HT1080 (cell line): Measurements from ENCODE around the gene RBCK1. TPM values are rescaled to one million over a fixed set of nuclear protein-coding genes. Genes with fewer than 3 reads are reported as not detected.

Experiments
- DNase-seq: peaks from one replicate; pipeline ENCODE4 v3.0.0-alpha.2; 2015; ENCODE audit warnings: low read depth
- total RNA-seq: library from RNA; depleted of rRNA; stranded (reverse); fragments of >200 nt; shearing (Covaris generic); gene quantifications from 2 replicates; pipeline ENCODE4 v1.2.3, GENCODE V29; 2014

Gene RBCK1
- total RNA-seq, 1 experiment from 2014 or later, result 122 TPM

DNA sequence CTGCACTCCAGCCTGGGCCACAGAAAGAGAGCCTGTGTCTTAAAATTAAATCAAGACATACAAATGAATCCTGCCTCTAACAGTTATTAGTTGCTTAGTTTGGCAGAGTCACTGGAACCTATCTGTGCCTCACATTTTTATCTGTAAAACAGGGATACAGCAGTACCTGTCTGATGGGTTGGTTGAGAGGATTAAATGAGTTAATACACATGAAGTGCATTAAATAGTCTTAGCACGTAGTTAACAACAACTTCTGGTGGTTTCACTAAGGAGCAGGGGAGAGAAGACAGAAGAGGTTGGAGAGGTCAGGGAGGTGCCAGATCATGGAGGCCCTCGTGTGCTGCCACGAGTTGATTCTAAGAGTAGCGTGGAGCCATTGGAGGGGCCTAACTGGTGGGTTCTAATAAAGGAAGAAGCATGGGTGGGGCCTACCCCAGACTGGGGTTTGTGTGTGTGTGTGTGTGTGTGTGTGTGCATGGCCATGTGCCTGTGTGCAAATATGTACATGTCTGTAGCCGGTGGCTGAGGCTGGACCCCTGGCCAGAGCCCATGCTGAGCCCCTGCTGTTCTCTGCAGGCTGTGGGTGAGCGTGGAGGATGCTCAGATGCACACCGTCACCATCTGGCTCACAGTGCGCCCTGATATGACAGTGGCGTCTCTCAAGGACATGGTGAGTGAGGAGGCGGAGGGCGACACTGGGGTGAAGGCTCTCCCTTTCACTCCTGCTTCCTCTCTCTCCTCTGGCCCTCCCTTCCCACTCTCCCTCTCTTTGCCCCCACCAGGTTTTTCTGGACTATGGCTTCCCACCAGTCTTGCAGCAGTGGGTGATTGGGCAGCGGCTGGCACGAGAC is 9.1 kb downstream of the RBCK1 start:
- DNase-seq, result no peak

DNA sequence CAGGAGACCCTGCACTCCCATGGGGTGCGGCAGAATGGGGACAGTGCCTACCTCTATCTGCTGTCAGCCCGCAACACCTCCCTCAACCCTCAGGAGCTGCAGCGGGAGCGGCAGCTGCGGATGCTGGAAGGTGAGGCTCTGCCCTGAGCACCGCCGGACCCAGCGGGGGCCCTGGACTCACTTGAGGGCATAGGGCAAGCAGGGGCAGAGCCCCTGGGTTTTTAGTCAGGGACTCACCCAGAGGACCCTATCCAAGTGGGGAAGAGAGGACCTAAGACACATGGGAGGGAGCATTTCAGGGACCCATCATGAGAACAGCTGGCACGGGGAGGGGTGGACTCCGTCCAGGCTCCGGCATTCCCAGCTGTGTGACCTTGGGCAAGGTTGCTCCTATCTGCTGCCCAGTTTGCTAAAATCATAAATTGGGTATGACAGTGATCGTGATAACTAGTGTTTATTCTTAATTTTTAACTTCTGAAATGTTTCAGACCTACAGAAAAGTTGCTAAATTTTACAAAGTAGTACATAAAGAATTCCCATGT is 9.8 kb downstream of the RBCK1 start:
- DNase-seq, result no peak

DNA sequence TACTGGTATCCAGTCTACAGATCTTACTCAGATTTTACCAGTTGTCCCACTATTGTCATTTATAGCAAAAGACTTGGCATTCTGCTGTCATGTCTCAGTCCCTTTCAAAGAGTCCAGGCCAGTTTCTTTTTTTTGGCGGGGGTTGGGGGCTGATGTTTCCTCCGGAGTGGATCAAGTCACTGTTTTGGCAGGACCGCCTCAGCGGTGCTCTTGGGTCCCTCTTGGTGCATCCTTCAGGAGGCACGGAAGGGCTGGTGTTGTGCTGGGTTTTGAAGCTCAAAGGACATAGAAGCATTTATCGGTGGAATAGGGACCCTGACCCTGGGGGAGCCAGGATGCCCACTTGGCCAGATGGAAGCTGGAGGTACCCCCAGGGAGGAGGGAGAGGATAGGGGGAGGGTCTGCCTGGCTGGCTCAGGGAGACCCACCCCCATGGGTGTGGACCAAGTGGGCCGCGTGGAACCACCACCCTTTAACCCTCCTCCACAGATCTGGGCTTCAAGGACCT is 10.8 kb downstream of the RBCK1 start:
- no peak for DNase-seq

DNA sequence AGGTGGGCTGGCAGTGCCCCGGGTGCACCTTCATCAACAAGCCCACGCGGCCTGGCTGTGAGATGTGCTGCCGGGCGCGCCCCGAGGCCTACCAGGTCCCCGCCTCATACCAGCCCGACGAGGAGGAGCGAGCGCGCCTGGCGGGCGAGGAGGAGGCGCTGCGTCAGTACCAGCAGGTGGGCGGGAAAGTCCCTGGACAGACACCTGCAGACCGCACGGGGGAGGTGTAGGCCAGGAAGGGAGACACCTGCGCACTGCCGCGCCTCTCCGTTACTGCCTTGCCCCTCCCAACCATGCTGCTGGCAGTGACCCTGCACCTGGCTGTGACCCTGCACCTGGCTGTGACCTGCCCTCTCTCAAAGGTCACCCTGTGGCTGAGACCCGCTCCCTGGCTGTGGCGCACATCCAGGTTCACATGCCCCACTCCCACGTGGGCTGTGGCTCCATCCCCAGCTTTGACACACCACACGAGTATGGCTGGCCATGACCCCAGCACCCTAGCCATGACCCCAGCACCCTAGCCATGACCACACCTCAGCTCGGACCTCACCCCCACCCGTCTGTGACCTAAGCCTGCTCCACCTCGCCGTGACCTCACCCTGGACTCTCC is 11.6 kb downstream of the RBCK1 start:
- no peak for DNase-seq

DNA sequence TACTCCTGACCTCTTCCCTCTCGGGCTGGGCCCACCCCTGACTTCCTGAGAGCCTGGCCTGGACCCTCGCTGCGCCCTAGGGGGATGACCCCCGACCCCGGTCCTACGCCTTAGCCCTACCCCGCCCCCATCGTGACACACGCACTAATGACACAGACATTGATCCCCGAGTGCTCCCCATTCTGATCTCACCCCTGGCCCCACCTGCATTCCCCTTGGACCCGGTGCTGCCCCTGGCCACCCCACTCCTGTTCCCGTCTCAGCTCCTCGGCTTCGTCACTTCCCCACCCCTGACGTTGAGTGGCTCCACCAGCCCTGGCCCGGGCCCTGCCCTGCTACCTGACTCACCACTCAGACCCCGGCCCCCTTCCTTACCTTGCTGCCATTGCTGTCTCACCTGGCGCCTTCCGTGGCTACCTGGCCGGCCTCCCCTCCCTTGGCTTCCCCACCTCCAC is 12.1 kb downstream of the RBCK1 start:
- DNase-seq, result no peak

DNA sequence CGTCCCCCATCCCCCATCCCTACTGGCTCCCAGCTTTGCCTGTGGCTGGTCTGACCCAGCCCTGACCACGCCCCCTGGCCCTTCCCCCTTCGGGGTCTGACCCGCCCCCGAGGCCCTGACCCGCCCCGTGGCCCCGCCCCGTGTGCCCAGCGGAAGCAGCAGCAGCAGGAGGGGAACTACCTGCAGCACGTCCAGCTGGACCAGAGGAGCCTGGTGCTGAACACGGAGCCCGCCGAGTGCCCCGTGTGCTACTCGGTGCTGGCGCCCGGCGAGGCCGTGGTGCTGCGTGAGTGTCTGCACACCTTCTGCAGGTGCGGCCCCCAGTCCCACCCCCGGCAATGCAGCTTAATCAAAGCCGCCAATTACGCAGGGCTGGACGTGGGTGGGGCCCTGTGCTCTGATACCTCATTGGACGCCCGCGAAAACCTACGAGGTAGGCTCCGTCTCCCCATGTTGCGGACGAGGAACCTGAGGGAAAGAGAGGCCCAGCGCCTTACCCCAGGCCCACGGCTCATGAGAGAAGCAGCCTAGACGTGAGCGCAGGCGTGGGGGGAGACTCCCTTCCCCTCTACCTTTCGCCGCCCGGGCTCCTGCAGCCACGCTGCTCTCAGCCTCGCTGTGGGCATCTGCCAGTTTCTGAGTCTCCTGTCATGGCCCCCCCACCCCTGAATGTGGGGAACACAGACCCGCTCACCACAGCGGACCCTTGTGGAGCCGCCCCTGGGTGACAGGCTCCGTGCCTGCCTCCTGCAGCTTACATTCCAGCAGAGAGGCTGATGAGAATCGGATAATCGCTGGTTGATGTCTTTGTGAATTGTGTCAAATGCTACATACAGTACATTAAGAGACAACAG is 12.8 kb downstream of the RBCK1 start:
- no peak for DNase-seq

DNA sequence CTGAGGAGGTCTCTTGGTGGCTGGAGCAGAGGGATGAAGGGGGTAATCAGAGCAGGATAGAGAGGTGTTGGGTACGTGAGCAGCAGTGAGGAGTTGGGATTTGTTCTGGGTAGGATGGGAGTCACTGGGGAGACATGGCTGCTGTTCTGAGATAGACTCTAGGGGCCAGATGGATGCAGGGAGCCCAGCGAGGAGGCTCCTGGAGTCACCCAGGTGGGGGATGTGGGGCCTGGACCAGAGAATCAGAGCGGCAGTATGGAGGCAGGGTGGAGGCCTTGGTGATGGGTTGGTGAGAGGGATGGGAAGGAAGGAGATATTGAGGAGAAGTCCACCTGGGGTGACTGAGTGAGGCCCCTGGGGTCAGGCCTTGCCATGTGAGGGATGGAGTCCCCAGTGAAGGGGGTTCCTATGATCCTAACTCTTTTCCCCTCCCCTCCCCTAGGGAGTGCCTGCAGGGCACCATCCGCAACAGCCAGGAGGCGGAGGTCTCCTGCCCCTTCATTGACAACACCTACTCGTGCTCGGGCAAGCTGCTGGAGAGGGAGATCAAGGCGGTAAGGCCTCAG is 13.7 kb downstream of the RBCK1 start:
- DNase-seq, result no peak

DNA sequence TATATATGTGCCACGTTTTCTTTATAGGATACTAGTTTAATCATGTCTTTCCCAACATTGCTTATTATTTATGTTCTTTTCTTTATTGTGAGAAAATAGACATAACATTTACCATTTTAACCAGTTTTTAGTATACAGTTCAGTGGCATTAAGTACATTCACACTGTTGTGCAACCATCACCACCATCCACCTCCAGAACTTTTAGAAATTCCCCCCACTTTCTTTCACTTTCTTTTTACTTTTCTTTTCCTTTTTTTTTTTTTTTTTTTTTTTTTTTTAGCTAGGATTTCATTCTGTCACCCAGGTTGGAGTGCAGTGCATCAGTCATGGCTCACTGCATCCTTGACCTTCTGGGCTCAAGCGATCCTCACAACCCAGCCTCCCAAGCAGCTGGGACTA is 18.5 kb downstream of the RBCK1 start:
- no peak for DNase-seq

DNA sequence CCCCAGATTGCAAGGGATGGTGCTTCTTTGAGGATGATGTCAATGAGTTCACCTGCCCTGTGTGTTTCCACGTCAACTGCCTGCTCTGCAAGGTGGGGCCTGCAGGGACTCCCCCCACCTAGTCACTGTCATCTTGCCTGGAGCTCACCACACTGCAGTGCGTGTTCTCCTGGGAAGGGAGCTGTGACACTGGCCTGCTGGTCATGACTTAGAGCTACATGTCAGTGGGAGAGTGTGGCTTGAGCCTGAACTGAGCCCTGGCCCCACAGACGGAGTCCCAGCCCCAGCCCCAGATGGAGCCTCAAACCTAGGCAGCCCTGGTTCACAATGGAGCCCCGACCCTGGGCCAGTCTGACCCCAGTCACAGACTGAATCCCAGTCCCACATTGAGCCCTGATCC is 19.3 kb downstream of the RBCK1 start:
- no peak for DNase-seq

DNA sequence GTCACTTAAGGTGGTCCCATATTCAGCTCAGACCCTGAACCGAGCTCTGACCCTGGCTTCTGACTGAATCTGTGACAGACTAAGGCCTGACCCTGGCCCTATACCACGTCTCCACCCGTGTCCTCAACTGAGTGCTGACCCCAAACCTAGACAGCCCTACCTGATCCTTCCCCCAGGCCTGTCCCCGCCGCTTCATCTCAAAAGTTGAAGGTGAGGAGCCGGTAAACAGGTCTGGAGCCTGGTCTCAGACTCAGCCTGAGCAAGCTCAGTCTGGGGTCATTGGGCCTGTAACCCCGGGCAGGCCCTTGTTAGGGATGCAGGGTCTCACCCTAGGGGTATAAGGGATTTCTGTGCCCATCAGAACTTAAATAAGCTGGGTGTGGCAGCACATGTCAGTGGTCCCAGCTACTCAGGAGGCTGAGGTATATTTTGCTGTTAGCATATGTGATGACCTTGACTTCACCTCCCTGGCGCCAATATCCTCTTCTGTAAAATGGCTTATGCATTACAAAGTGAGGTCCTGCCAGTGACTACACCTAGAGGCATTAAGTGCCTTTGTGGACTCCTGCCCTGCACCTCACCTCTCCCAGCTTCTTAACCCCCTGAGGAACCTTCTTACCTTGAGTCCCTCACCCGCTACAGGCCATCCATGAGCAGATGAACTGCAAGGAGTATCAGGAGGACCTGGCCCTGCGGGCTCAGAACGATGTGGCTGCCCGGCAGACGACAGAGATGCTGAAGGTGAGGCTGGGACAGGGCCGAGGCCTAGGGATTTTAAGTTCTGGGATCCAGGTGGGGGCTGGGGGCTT is 20.0 kb downstream of the RBCK1 start:
- no peak for DNase-seq

DNA sequence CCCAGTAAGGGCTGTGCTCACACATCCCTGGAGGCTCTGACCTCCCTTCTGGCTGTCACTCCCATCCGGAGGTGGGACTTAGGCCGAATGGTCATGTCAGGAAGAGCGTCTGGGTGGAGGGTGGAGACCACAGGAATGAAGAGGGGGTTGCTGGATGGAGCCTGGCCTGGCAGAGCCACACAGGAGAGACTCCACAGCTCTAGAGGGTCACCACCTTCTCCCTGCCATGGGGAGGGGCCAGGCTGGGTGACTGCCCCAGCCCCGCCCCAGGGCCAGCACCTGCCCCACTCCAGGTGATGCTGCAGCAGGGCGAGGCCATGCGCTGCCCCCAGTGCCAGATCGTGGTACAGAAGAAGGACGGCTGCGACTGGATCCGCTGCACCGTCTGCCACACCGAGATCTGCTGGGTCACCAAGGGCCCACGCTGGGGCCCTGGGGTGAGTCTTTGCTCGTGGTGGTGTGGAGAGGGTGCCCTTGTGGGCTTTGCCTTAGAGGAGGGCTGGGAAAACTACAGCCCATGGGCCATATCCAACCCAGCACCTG is 20.6 kb downstream of the RBCK1 start:
- DNase-seq, result no peak

DNA sequence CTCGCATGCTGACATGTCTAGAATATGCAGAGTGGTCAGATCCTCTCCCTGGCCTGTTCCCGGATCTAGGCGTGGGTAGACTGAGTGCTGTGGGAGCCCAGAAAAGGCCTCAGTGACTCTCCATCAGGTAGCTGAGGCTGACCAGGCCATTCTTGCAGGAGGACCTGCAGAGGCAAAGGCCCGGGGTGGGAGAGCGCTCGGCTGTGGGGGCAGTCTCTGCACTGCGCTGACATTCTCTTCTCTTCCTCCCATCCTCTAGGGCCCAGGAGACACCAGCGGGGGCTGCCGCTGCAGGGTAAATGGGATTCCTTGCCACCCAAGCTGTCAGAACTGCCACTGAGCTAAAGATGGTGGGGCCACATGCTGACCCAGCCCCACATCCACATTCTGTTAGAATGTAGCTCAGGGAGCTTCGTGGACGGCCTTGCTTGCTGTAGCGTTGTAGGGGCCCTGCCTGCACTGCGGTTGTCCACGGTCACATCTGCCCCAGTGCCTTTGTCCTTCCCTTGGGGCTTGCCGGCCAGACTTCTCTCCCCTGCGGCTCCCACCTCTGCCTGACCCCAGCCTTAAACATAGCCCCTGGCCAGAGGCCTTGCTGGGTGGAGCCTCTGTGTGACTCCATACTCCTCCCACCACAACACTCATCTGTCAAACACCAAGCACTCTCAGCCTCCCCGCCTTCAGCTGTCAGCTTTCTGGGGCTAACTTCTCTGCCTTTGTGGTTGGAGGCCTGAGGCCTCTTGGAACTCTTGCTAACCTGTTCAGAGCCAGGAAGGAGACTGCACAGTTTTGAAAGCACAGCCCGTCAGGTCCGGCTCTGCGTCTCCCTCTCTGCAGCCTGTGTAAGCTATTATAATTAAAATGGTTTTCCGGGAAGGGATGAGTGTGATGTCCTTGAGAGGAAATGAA is 22.2 kb downstream of the RBCK1 start:
- no peak for DNase-seq

DNA sequence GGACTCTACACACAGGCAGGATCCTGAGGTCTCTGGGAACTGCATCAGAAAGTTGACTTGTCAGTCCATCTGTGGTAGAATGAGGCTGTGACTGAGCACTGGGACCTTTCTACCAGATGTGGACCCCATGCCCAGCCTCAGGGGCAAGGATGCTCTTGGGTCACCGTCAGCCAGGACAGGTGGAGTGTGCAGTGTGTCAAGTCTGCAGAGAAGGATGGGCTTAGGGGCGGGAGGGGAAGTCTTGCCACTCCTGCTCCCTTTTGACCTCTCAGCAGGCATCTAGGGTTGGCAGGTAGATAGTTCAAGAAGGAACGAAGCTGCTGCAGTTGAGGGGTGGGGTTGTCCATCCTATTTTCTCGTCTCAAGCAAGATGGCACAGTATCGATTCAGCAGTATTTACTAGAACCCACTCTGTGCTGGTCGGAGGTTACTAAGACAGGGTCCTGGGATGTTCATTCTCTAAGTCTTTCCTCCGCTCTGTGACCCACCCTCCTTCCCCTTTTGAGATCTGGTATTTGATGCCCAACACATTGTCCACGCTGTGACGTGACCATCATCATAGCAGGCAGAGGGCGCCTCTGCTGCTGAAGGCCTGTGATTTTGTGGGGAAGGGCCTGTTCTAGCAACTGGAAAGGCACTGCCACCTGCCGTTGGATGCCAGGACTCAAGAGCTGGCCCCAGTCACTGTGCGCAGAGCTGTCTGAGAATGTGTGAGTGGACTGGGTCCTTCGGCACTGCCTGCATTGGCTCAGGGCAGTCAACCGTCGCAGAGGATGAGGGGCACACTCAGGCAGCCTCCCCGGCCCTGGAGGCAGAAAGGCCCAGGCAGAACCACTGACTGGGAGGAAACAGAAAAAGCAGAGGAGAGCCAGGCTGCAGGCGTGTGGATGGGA is 23.2 kb downstream of the RBCK1 start:
- peak; percentile 75 for DNase-seq

DNA sequence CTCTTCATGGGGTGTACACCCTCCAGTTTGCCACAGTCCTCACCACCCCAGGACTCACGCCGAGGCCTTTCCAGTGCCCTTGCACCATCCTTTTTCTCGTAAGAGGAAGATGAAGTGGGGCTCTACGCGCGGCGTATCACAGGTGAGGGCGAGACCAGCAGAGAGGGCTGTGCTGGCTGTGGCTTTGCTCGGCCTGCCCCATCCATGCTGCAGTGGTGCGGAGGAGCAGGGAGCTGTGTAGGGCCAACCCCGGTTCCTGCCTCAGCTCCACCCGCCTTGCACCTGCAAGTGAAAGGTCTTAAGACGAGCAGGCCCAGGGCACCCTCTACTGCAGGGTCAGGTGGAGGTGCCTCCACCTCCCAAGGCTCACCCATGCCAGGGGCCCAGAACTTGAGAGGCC is 24.1 kb downstream of the RBCK1 start:
- no peak for DNase-seq

DNA sequence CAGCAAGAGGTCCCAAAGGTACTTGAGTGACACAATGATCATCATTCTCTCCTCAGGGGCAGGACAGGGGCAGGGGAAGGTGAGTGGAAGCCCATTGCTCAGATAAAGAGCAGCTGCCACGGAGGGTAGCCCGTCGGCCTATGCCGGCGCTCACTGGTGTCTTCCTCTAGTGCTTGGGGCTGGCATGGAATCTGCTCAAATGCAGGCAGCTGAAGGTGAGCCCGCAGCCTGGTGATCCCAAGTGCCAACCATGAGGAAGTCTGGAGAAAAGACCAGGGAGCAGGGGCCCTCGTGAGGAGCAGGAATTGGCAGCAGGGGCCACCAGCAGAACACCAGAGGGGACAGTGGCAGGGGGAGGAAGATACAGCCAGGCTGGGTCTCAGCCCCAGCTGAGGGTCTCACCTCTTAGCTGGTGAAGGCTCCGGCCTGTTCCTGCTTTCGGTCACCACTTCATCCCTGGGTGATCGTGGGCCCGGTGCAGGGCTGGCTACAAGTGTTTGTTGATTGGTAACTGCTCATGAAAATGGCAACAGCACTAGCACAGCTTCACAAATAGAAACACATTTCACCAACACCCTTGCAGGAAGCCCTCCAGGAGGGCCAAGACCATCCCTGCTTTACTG is 24.7 kb downstream of the RBCK1 start:
- no peak for DNase-seq

DNA sequence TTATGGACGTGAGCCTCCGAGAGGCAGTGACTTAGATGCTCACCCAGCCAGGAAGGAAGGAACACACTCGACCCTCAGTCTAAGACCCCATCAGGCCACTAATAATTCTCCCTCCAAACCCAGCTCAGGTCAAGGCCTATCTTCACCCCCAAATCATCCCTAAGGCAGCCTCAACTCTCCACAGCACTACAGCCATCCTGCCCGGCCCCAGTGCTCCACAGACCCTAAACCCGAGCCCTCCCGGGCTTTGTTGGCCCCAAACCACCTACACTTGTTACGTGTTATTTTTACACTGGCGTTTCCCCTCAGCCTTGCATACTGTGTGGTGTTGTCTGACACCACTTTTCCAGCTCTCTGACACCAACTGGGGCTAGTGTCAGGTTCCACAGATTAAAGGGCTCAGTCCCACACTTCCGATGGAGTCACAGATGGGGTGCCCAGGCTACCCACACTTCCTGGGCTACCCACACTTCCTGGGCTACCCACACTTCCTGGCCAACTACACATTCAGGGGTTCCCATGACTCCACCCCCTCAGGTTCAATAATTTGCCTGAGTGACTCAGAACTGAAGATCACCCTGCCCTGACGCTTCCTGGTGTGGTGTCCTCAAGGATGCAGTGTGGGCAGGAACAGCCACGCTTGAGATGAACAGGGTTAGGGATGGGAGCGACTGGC is 25.3 kb downstream of the RBCK1 start:
- peak; percentile 48 for DNase-seq

DNA sequence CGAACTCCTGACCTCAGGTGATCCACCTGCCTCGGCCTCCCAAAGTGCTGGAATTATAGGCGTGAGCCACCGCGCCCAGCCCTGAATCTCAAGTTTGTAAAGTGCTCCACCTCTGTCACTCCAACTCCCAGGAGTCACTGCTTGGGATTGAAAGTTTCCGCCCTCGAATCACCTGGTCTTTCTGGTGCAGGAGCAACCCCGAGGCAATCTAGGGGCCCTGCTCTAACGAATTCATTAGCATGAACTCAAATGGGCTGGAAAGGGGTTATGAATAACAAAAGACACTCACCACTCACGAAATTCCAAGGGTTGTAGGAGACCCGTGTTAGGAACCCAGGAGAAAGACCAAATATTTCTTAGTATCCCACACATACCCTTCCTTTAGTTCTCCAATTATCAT is 26.1 kb downstream of the RBCK1 start:
- no peak for DNase-seq
